Stimulated activated CD8-positive, alpha-beta memory T cell treated with anti-CD3 and anti-CD28 coated beads, Interleukin-7, amount 100 ng/mL, for 24 hours (primary cell): ENCODE results near the gene UNC93B1.
"Not testable (repeated sequence)": the region's sequence is repeated elsewhere in the genome, so short reads cannot be mapped to it uniquely, and the experiment has no call there.

Experiments used
- DNase-seq: peaks from one replicate; pipeline ENCODE4 v3.0.0-alpha.2; 2020; ENCODE audit warnings: low read depth

The UNC93B1 gene

DNA sequence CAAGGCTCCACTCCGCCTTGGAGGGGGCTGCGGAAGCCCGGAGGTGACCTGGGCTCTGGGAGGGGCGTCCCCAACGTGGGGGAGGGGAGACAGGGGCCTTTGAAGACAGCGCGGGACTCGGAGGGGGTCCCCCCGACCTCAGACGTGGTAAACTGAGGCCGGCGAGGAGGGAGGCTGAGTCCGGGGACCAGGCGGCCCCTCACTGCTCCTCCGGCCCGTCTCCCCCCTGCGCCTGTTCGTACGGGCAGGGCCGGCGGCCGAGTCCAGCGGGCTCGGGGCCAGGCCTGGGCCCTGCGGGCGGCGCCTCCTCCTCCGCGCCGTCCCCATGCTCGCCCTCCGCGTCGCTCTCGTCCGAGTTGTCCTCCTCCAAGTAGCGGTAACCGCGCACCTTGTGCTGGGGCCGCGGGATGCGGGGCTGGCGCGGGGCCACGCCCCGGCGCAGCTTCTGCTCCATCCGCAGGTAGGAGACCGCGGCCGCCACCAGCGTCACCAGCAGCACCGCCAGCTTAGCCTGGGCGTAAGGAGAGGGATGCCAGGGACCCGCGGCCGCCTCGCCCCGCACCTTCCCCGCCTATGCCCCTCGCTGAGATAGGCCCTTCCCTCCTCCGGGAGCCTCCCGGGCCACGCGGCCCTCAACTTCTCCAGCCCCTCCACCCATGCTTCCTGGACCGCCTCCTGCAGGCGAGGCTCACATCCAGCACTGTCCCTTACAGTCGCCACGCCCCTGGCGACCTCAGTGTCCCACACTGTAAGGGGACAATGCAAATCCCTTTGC, 12.4 kb downstream of the UNC93B1 start:
- not testable (repeated sequence) for DNase-seq

DNA sequence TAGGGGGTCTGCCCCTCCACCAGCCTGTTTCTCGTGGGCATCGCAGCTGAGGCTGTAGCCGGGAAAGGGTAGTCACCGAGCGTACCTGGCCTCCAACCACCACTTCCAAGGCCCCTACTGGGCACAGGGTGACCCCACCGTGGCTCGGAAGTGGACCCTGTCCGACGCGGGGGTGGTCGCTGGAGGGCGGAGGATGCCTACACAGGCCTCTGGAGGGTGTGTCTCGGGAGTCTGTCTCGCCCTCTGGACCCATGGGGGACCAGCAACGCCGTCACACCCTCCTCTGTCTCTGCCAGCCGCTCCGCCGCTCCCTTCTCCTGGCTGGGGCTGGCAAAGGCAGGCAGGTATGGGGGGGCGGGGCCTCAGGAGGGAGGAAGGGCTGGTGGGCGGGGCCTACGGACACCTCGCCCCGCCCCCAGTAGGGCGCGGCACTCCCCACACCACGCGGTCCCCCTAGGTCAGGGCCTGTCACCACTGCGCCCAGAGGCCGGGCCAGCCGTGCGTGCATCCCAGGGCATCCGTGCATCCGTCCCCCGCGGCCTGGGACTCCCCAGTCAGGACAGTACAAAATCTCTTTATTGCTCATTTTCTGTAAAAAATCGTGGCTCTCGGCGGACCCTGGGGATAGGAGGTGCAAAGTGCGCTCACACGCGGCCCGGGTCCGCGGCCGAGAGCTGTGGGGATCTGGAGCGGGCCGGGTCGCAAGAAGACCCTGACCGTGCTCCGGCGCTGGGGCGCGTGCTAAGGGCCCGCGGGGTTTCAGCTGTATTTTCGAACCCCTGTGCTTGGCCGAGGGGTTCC, 13.2 kb downstream of the UNC93B1 start:
- DNase-seq: not testable (repeated sequence)

DNA sequence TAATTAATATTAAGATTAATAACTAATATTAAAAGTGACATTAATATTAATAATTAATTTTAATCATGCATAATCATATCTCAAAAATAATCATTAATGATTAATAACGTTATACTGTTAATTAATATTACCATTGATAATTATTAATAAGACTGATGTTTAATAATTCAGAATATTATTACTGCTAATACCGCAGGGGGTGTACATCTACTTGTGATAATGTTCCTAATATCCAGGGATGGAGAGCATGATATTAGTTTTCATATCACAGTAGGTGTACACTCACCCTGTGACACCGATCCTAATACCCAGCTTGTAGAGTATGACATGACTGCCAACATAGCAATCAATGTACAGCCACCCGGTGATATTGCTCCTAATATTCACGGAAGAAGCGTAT, 18.6 kb downstream of the UNC93B1 start:
- not testable (repeated sequence) for DNase-seq

DNA sequence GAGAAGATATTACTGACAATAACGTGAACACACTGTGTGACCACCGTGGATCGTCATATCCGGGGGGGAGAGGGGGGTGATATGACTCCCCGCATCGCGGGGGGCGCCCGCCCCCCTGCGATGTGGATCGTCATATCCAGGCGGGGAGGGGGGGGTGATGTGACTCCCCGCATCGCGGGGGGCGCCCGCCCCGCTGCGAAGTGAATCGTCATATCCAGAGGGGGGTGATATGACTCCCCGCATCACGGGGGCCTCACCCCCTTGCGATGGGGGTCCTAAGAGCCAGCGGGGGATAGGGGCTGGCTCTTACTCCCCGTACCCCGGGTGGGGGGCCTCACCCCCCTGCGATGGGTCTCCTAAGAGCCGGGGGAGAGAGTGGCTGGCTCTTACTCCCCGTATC, 19.9 kb downstream of the UNC93B1 start:
- DNase-seq: no peak

- not testable (repeated sequence) for DNase-seq
Observed at GRCh38 chr11:67982255-67982857, 21.5 kb downstream of the UNC93B1 start.

GRCh38 chr11:67981226-67981625, 22.7 kb downstream of the UNC93B1 start:
- not testable (repeated sequence) for DNase-seq

DNA sequence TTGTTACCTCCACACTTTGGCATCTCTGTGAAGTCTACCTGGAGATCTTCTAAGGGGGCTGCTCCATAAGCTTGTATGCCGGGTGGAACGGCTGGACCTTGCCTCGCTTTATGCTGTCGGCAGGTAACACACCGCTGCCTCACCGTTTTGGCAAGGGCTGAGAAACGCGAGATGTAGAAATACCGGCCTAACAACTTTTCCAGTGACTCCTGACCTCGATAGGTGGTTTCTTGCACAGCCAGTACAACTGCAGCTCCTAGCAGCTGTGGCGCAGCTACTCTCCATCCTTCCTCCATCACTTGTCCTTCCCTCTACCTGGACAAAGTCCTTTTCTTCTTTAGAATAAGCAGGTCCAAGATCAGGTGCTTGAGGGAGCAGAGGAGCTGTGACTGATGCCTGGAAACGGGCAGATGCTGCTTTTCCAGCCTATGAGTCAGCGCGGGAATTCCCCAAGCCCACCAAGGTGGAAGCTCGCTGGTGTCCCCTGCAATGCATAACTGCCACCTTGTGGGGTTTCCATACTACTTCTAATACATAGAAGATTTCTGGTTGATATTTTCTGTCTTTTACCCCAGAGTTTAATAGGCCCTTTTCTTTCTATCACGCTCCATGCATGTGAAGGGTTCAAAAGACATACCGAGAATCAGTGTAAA, 25.0 kb downstream of the UNC93B1 start:
- not testable (repeated sequence) for DNase-seq

- not testable (repeated sequence) for DNase-seq
Observed at GRCh38 chr11:67974746-67975145, 29.2 kb downstream of the UNC93B1 start.

GRCh38 chr11:67965830-67966348, 38.0 kb downstream of the UNC93B1 start:
- not testable (repeated sequence) for DNase-seq

DNA sequence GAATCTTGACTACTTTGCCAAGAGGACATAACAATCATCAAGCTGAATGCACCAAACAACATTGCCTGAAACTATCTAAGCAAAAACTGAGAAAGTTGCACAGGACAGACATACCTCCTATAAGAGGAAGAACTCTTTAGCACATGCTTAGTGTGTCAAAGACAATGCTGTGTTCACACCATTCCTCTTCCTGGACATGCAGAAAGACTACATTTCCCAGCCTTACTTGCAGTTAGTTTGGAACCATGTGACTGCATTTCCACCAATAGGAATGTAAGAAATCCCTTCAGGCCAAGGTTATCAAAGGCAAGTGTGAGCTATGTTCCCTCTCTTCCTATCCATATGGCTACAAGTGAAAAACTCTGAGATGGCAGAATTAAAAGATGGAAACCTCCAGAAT, 39.2 kb downstream of the UNC93B1 start:
- not testable (repeated sequence) for DNase-seq

- DNase-seq: not testable (repeated sequence)
Observed at GRCh38 chr11:67963879-67964278, 40.0 kb downstream of the UNC93B1 start.

DNA sequence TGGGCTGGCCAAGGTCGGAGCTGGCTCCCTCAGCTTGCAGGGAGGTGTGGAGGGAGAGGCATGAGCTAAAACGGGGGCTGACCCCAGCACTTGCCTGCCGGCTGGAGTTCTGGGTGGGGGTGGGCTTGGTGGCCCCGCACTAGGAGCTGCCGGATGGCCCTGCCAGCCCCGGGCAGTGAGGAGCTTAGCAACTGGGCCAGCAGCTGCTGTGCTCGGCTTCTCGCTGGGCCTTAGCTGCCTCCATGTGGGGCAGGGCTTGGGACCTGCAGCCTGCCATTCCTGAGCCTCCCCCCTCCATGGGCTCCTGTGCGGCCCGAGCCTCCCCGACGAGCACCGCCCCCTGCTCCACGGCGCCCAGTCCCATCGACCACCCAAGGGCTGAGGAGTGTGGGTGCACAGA, 40.7 kb downstream of the UNC93B1 start:
- DNase-seq: not testable (repeated sequence)

- not testable (repeated sequence) for DNase-seq
Observed at GRCh38 chr11:67956236-67956635, 47.7 kb downstream of the UNC93B1 start.

DNA sequence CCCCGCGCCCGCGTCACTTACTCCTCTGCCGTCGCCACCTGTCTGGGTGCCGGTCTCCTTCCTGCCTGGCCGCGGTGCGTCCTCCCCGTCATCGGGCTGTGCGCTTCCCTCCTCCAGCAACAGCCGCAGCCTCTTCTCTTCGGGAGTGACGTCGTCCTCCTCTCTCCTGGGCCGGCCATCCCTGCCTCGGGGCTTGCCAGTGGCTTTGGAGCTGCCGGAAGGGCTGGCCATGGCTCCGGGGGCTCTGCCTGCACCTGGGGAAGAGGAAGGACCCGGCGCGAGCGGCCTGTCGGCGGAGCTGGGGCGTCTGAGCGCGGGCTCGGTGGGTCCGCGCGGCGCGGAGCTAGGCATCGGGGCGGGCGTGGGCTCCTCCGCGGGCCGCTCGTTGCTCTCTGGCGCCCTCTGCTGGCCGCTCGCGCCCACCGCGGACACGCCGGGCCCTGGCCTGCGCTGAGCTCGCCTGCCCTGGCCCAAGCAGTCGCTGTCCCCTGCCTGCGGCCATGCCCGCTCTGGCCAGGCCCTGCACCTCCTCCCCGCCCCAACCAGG, 48.4 kb downstream of the UNC93B1 start:
- DNase-seq: peak; percentile 50

GRCh38 chr11:67954971-67955370, 48.9 kb downstream of the UNC93B1 start:
- not testable (repeated sequence) for DNase-seq

DNA sequence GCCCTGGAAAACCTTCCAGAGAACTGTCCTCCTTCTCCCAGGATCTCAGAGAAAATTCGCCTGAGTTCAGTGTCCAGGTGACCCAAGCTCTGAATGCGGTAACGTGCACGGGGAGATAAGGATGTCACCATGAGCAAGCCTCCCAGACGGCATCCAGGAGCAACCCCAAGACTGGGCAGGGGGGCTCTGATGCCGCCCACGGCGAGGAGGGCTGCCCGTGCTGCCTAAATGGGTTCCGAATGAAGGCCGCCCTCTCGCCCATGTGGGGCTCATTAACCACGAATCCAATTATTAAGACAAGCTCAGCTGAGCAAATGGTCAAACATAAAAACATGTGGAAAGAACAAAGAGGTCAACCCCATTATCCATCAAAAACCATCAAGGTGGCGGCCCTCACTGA, 49.6 kb downstream of the UNC93B1 start:
- not testable (repeated sequence) for DNase-seq

- not testable (repeated sequence) for DNase-seq
Observed at GRCh38 chr11:67950705-67951104, 53.2 kb downstream of the UNC93B1 start.

DNA sequence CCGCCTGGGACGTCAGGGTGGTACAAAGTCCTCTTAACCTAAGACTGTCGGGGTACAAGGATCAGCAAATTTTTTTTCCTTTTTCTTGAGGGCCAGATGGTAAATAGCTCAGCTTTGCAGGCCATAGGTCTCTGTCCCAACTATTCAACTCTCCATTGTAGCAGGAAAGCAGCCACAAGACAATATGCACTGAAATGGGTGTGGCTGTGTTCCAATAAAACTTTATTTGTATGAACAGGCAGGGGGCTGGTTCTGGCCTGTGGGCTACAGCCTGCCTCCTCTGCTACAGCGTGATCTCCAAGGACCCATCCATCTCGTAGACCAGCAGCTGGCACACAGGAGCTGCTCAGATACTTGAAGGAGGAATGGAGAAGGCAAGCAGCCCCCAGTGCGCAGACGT, 56.1 kb downstream of the UNC93B1 start:
- DNase-seq: not testable (repeated sequence)

GRCh38 chr11:67946403-67946802, 57.5 kb downstream of the UNC93B1 start:
- not testable (repeated sequence) for DNase-seq

- DNase-seq: not testable (repeated sequence)
Observed at GRCh38 chr11:67943406-67943805, 60.5 kb downstream of the UNC93B1 start.
